Activated CD4-positive, alpha-beta T cell treated with anti-CD3 and anti-CD28 coated beads for 36 hours (primary cell): ENCODE measurements around the gene NPL. TPM values are rescaled to one million over a fixed set of nuclear protein-coding genes. Genes with fewer than 3 reads are reported as not detected.
A peak's percentile ranks its signal among the peaks of the same experiment; 100 is the strongest.

ENCODE experiments used
- ATAC-seq: fragments of 200-7000 bp; cut with Tn5 transposase; one replicate; pipeline ENCODE4 v1.10.0; 2021; ENCODE audit warnings: mild to moderate bottlenecking, moderate library complexity
- CTCF ChIA-PET: fragments of 350-600 bp; sonication (Branson Sonifier 250); formaldehyde crosslinking; loops from one replicate; lab custom pipeline; 2021; ENCODE audit warnings: antibody characterized with exemption; lab: Charles Lee
- POLR2A ChIA-PET: fragments of 350-600 bp; sonication (Branson Sonifier 250); formaldehyde crosslinking; loops from one replicate; lab custom pipeline; 2021; ENCODE audit warnings: antibody characterized with exemption, inconsistent platforms; lab: Charles Lee
- DNase-seq: peaks from one replicate; pipeline ENCODE4 v3.0.0-alpha.2; 2020
- H3K27ac Mint-ChIP-seq: one replicate; pipeline ENCODE4 v1.8.0; 2021; ENCODE audit warnings: mixed read lengths
- H3K27me3 Mint-ChIP-seq: one replicate; pipeline ENCODE4 v1.8.0; 2021; ENCODE audit warnings: mixed read lengths
- H3K36me3 Mint-ChIP-seq: one replicate; pipeline ENCODE4 v1.8.0; 2021; ENCODE audit warnings: low read depth, mixed read lengths
- H3K4me1 Mint-ChIP-seq: one replicate; pipeline ENCODE4 v1.8.0; 2021; ENCODE audit warnings: mixed read lengths
- H3K4me3 Mint-ChIP-seq: one replicate; pipeline ENCODE4 v1.8.0; 2021; ENCODE audit warnings: mild to moderate bottlenecking, moderate library complexity, mixed read lengths
- H3K9me3 Mint-ChIP-seq: one replicate; pipeline ENCODE4 v1.8.0; 2021; ENCODE audit warnings: low read depth, mixed read lengths
- intact Hi-C, 2 experiments: fragments of 100-400 bp; cut with DNase I in 1 of 2; cut with micrococcal nuclease in 1 of 2; formaldehyde crosslinking; loops; one replicate each; pipeline versions ENCODE4 v1.14.2 to v1.15.1; 2022 to 2024; cut with DNase I, micrococcal nuclease
- total RNA-seq, 2 experiments: library from RNA; stranded (reverse); gene quantifications; one replicate each; pipeline ENCODE4 v1.2.3, GENCODE V29; 2021

The NPL gene
- total RNA-seq, 2 experiments from 2014 or later: 4.0 to 5.6 TPM

- ATAC-seq (no peak), DNase-seq (no peak)
- H3K9me3 Mint-ChIP-seq: no peaks in the 10 kb centered on the region
- ChIA-PET POLR2A (no interaction called here), CTCF (no interaction called here)
- no peak overlapping the region for H3K4me3 Mint-ChIP-seq
- H3K27me3 Mint-ChIP-seq: no peaks in the 10 kb centered on the region
- peaks cover 84% of the 10 kb centered on the region for H3K36me3 Mint-ChIP-seq
- peaks cover 73% of the 10 kb centered on the region for H3K4me1 Mint-ChIP-seq
- peak overlapping the region; percentile 52 for H3K27ac Mint-ChIP-seq
- intact Hi-C loops: no loop called here
These were observed 59.2 kb downstream of the NPL start for GRCh38 chr1:182848736-182849135.

GRCh38 chr1:182850319-182850718, 60.7 kb downstream of the NPL start:
- DNase-seq: no peak
- Mint-ChIP-seq H3K27ac (peak overlapping the region; percentile 37), H3K9me3 (no peaks in the 10 kb centered on the region), H3K4me3 (no peak overlapping the region), H3K4me1 (peaks cover 57% of the 10 kb centered on the region), H3K27me3 (no peaks in the 10 kb centered on the region), H3K36me3 (peaks cover 81% of the 10 kb centered on the region)
- ATAC-seq: no peak
- CTCF ChIA-PET: interaction anchor here (0.5 to 1.7 kb wide), 2 partner anchors 11 to 15 kb away, joined by 3 to 4 read pairs; no protein-coding TSS in a partner anchor
- intact Hi-C loops: no loop called here
- POLR2A ChIA-PET: no interaction called here

DNA sequence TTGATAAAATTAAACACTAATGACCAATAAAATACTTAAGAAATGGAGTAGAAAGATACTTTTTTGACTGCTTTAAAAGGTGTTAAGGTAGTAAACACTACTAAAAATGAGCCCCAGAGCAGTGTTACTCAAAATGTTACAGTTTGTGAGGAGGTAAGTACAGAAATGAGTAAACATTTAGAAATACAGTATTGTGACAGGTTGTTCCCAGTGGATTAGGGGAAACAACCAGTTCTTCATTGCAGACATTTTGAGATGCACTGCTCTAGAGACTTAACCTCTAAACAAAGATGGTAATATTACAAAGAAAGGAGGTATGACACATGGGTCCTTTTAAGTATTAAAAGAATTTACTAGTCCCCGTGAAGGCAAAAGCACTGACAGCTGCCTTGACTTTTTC, 62.3 kb downstream of the NPL start:
- POLR2A ChIA-PET: no interaction called here
- DNase-seq (no peak), ATAC-seq (peak; percentile 65)
- H3K36me3 Mint-ChIP-seq: peaks cover 78% of the 10 kb centered on the region
- H3K4me3 Mint-ChIP-seq: no peak overlapping the region
- CTCF ChIA-PET: interaction anchor here (1.7 kb wide), 1 partner anchor 9 kb away, joined by 4 read pairs; no protein-coding TSS in a partner anchor
- H3K27ac Mint-ChIP-seq: peak overlapping the region; percentile 47
- H3K9me3 Mint-ChIP-seq: no peaks in the 10 kb centered on the region
- peaks cover 43% of the 10 kb centered on the region for H3K4me1 Mint-ChIP-seq
- H3K27me3 Mint-ChIP-seq: no peaks in the 10 kb centered on the region
- intact Hi-C loops: loop anchor here in 1 of 2 experiments (1.0 kb wide), 1 partner anchor 10 kb away; no protein-coding TSS in a partner anchor

DNA sequence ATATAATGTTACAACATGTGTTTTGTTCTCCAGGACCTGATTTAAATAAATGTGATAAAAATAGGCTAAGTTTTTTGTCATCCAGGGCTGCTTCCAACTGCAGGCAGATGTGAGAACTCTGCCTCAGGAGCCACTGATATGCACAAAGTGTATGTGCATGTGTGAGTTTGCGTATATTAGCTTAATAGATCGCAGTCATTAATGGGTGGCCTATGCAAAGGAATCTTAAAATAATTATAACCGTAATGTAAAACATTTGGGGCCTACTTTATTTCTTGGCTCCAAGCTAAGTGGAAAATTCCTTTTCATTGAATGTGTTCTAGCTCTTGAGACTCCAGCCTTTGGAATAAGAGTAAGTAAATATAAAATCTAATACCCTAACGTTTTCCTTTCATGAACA, 66.3 kb downstream of the NPL start:
- peaks cover 68% of the 10 kb centered on the region for H3K36me3 Mint-ChIP-seq

GRCh38 chr1:182857212-182857611, 67.6 kb downstream of the NPL start:
- ChIA-PET CTCF (interaction anchor here (0.7 kb wide), 1 partner anchor 131 kb away, joined by 3 read pairs; no protein-coding TSS in a partner anchor), POLR2A (interaction anchor here (0.6 kb wide), 1 partner anchor 240 kb away, joined by 8 read pairs; no protein-coding TSS in a partner anchor)
- H3K4me3 Mint-ChIP-seq: no peak overlapping the region
- no peak for ATAC-seq
- H3K27ac Mint-ChIP-seq: no peak overlapping the region
- no peak for DNase-seq
- intact Hi-C loops: no loop called here
- peaks cover 71% of the 10 kb centered on the region for H3K36me3 Mint-ChIP-seq
- H3K9me3 Mint-ChIP-seq: no peaks in the 10 kb centered on the region
- peaks cover 24% of the 10 kb centered on the region for H3K4me1 Mint-ChIP-seq
- H3K27me3 Mint-ChIP-seq: no peaks in the 10 kb centered on the region

More for the DNA sequence above, 66.3 kb downstream of the NPL start:
- no peak overlapping the region for H3K27ac Mint-ChIP-seq
- intact Hi-C loops: no loop called here
- H3K4me3 Mint-ChIP-seq: no peak overlapping the region
- peaks cover 22% of the 10 kb centered on the region for H3K4me1 Mint-ChIP-seq
- H3K27me3 Mint-ChIP-seq: no peaks in the 10 kb centered on the region
- ATAC-seq (no peak), DNase-seq (no peak)
- H3K9me3 Mint-ChIP-seq: no peaks in the 10 kb centered on the region
- CTCF ChIA-PET: no interaction called here
- POLR2A ChIA-PET: no interaction called here

DNA sequence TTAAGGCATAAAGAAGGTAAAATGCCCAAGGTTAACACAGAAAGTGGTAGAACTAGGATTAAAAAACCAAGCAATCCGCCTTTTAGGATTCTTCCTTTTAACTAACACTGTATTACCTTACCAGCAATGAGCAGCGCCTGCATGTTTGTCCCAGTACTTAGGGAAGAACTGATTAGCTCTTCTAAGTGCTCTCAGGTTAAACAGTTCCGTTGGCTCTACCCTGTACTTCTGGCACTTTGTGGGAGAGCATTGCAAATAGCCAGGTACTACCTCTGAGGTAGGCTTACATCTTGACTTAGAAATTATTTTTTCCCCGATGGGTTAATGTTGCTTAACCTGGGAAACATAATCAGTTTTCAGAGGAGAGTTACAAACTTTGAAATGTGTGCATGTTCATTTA, 71.1 kb downstream of the NPL start:
- Mint-ChIP-seq H3K27me3 (no peaks in the 10 kb centered on the region), H3K4me3 (no peak overlapping the region), H3K27ac (no peak overlapping the region), H3K4me1 (peaks cover 46% of the 10 kb centered on the region), H3K36me3 (peaks cover 68% of the 10 kb centered on the region), H3K9me3 (no peaks in the 10 kb centered on the region)
- POLR2A ChIA-PET: interaction anchor here (0.8 kb wide), 1 partner anchor 16 kb away, joined by 3 read pairs; no protein-coding TSS in a partner anchor
- intact Hi-C loops: no loop called here
- DNase-seq (no peak), ATAC-seq (no peak)
- CTCF ChIA-PET: interaction anchor here (1.9 kb wide), 1 partner anchor 9 kb away, joined by 4 read pairs; no protein-coding TSS in a partner anchor

GRCh38 chr1:182861994-182862393, 72.4 kb downstream of the NPL start:
- intact Hi-C loops: loop anchor here in 1 of 2 experiments (1.0 to 2.0 kb wide), 2 partner anchors 11 to 17 kb away; no protein-coding TSS in a partner anchor
- Mint-ChIP-seq H3K9me3 (no peaks in the 10 kb centered on the region), H3K4me3 (no peak overlapping the region), H3K27me3 (no peaks in the 10 kb centered on the region), H3K27ac (peak overlapping the region; percentile 77), H3K36me3 (peaks cover 75% of the 10 kb centered on the region), H3K4me1 (peaks cover 50% of the 10 kb centered on the region)
- DNase-seq (no peak), ATAC-seq (peak; percentile 83)
- POLR2A ChIA-PET: interaction anchor here (1.0 kb wide), 1 partner anchor 18 kb away, joined by 3 read pairs; no protein-coding TSS in a partner anchor
- CTCF ChIA-PET: no interaction called here

- no peak for ATAC-seq
- Mint-ChIP-seq H3K36me3 (peaks cover 81% of the 10 kb centered on the region), H3K27me3 (no peaks in the 10 kb centered on the region), H3K4me1 (peaks cover 50% of the 10 kb centered on the region), H3K4me3 (no peak overlapping the region), H3K27ac (peak overlapping the region; percentile 77), H3K9me3 (no peaks in the 10 kb centered on the region)
- DNase-seq: no peak
- intact Hi-C loops: loop anchor here in 1 of 2 experiments (1.0 to 2.0 kb wide), 2 partner anchors 12 to 18 kb away; no protein-coding TSS in a partner anchor
- POLR2A ChIA-PET: no interaction called here
- CTCF ChIA-PET: no interaction called here
These were observed 73.3 kb downstream of the NPL start for GRCh38 chr1:182862827-182863226.

DNA sequence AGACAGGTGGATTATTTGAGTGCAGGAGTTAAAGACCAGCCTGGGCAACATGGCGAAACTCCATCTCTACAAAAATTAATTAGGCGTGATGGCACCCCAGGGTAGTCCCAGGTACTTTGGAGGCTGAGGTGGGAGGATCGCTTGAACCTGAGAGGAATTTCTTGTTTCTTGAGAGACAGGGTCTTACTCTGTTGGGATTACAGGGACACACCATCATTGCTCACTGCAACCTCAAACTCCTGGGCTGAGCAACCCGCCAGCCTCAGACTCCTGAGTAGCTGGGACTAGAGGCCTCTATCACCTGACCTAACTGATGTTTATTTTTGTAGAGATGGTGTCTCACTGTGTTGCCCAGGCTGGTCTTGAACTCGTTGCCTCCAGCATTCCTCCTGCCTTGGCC, 74.4 kb downstream of the NPL start:
- H3K4me3 Mint-ChIP-seq: no peak overlapping the region
- intact Hi-C loops: loop anchor here in 1 of 2 experiments (2.0 kb wide), 1 partner anchor 19 kb away; no protein-coding TSS in a partner anchor
- POLR2A ChIA-PET: no interaction called here
- no peak for ATAC-seq
- no peaks in the 10 kb centered on the region for H3K27me3 Mint-ChIP-seq
- no peak for DNase-seq
- H3K36me3 Mint-ChIP-seq: peaks cover 77% of the 10 kb centered on the region
- peaks cover 50% of the 10 kb centered on the region for H3K4me1 Mint-ChIP-seq
- peak overlapping the region; percentile 75 for H3K27ac Mint-ChIP-seq
- H3K9me3 Mint-ChIP-seq: no peaks in the 10 kb centered on the region
- CTCF ChIA-PET: no interaction called here

- no peak overlapping the region for H3K27ac Mint-ChIP-seq
- intact Hi-C loops: no loop called here
- H3K9me3 Mint-ChIP-seq: no peaks in the 10 kb centered on the region
- H3K4me1 Mint-ChIP-seq: peaks cover 22% of the 10 kb centered on the region
- H3K36me3 Mint-ChIP-seq: peaks cover 72% of the 10 kb centered on the region
- H3K27me3 Mint-ChIP-seq: no peaks in the 10 kb centered on the region
- CTCF ChIA-PET: interaction anchor here (1.3 to 1.5 kb wide), 2 partner anchors 9 to 21 kb away, joined by 3 to 4 read pairs; no protein-coding TSS in a partner anchor
- no peak overlapping the region for H3K4me3 Mint-ChIP-seq
- POLR2A ChIA-PET: no interaction called here
- DNase-seq (no peak), ATAC-seq (no peak)
These were observed 78.3 kb downstream of the NPL start for GRCh38 chr1:182867861-182868260.

- no peaks in the 10 kb centered on the region for H3K9me3 Mint-ChIP-seq
- intact Hi-C loops: no loop called here
- peaks cover 30% of the 10 kb centered on the region for H3K4me1 Mint-ChIP-seq
- H3K4me3 Mint-ChIP-seq: no peak overlapping the region
- POLR2A ChIA-PET: no interaction called here
- ATAC-seq: peak; percentile 48
- CTCF ChIA-PET: no interaction called here
- no peaks in the 10 kb centered on the region for H3K27me3 Mint-ChIP-seq
- peaks cover 82% of the 10 kb centered on the region for H3K36me3 Mint-ChIP-seq
- peak; percentile 44 for DNase-seq
- peak overlapping the region; percentile 55 for H3K27ac Mint-ChIP-seq
These were observed 79.7 kb downstream of the NPL start for GRCh38 chr1:182869241-182869666.

DNA sequence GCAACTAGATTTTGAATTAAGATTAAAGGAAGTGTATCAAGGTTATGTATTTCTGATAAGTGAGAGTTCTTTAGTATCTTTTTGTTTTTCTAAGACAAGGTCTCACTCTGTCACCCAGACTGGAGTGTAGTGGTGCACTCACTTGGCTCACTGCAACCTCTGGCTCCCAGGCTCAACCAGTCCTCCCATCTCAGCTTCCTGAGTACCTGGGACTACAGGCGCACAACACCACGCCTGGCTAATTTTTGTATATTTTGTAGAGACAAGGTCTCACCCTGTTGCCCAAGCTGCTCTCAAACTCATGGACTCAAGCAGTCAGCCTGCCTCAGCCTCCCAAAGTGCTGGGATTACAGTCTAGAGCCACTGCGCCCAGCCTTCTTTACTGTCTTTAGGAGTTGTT, 83.3 kb downstream of the NPL start:
- Mint-ChIP-seq H3K4me3 (no peak overlapping the region), H3K27ac (no peak overlapping the region), H3K9me3 (no peaks in the 10 kb centered on the region), H3K4me1 (peaks cover 38% of the 10 kb centered on the region), H3K36me3 (peaks cover 80% of the 10 kb centered on the region), H3K27me3 (no peaks in the 10 kb centered on the region)
- ChIA-PET POLR2A (no interaction called here), CTCF (interaction anchor here (0.9 kb wide), 1 partner anchor 12 kb away, joined by 3 read pairs; no protein-coding TSS in a partner anchor)
- no peak for DNase-seq
- intact Hi-C loops: loop anchor here in 1 of 2 experiments (10.0 kb wide), 1 partner anchor 672 kb away; no protein-coding TSS in a partner anchor
- ATAC-seq: no peak
